OCI-LY3 (cell line): ENCODE results near the gene IKBKG.

ENCODE experiments used
- CTCF ChIP-seq: fragments of 200-600, 300-600 bp; sonication (generic); IDR thresholded peaks from 2 replicates; pipeline ENCODE4 v1.5.1; 2014; ENCODE audit warnings: antibody characterized with exemption, low read length, low read depth
- EZH2phosphoT487 ChIP-seq: fragments of 200-600 bp; shearing (Covaris generic); IDR thresholded peaks from 2 replicates; pipeline ENCODE4 v1.6.1; 2018; ENCODE audit warnings: antibody characterized with exemption, mixed run types, low read depth

- TF ChIP-seq CTCF (no peak), EZH2phosphoT487 (no peak)
These were observed 8.3 kb upstream of the IKBKG start for GRCh38 chrX:154539077-154539476.
